Activated CD8-positive, alpha-beta memory T cell treated with anti-CD3 and anti-CD28 coated beads, Interleukin-2, amount 50 U/mL, for 24 hours (primary cell): ENCODE measurements around the gene MAPK7.

ENCODE experiments used
- DNase-seq: peaks from one replicate; pipeline ENCODE4 v3.0.0-alpha.2; 2020; ENCODE audit errors: extremely low read depth

The MAPK7 gene

DNA sequence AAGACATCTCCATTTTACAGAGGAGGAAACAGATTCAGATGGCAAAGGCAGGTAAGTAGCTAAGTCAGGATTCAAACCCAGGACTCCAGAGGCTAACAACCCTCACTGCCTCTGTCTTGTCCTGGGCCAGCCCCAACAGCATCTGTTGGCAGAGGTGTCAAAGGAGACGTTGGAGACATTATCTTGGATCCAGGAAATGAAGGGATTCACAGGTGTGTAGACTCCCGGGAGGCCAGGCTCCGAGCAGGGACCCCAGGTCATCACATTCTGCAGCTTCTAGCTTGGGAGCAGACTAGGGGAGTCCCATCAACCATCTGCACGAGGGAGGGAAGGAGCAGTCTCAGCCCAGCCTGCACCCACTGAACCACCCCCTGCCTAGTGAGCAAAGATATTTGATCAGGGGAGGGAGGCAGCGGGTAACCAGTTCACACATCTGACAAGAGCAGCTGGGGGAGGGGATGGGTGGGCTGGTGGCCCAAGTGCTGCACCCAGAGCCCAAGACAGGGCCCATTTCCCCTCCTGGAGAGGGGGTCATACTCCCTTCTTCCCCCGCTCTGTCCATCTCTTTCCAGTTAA is 14.8 kb upstream of the MAPK7 start:
- DNase-seq: no peak

GRCh38 chr17:19364699-19365498 is 13.4 kb upstream of the MAPK7 start:
- DNase-seq: no peak

GRCh38 chr17:19365499-19365817 is 12.8 kb upstream of the MAPK7 start:
- no peak for DNase-seq

GRCh38 chr17:19365833-19366636 is 12.3 kb upstream of the MAPK7 start:
- no peak for DNase-seq

- DNase-seq: no peak
Observed at GRCh38 chr17:19366637-19366972, 11.7 kb upstream of the MAPK7 start.

DNA sequence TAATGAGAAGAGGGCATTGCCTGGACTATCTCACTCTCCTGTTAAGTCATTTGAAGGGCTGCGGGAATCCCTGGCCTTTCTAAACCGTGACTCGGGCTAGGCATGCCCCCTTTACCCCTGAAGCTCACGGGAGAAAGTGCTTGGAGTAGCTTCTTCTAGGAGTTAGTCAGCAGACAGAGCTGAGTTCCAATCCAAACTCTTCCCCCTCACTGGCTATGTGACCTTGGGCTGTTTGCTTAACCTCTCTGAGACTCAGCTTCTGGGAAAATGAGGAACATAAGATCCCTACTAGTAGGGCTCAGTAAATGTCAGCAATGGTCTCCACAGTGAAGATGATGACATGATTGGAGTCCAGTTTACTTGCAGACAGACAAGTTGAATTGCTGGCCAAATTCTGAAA is 10.1 kb upstream of the MAPK7 start:
- no peak for DNase-seq

DNA sequence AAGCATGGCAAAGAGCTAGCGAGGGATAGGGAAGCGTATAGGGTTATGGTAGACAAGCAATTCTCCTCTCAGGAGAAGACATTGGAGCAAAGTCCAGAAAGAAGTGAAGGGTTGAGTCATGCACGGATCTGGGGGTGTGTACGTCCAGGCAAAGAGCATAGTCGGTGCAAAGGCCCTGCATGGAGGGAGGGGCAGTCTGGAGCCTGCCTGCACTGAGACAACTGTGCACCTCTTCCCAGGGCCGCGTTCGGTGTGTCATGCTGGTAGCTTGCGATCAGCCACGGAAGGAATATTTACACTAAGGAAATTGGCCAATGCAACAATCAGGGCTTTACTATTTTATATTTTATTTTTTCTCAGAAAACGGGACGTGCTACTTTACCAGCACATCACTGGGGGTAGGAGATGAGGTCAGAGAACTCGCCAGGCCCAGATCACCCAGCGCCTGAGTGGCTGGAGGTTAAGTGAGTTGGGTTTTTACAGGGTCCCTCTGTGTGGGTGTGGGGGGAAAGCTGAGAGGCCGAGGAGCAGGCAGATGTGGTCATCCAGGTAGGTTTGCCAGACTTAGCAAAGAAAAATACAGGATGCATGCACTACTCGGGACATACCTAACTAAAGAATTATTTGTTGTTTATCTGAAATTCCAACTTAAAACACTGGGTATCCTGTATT is 9.1 kb upstream of the MAPK7 start:
- DNase-seq: no peak

DNA sequence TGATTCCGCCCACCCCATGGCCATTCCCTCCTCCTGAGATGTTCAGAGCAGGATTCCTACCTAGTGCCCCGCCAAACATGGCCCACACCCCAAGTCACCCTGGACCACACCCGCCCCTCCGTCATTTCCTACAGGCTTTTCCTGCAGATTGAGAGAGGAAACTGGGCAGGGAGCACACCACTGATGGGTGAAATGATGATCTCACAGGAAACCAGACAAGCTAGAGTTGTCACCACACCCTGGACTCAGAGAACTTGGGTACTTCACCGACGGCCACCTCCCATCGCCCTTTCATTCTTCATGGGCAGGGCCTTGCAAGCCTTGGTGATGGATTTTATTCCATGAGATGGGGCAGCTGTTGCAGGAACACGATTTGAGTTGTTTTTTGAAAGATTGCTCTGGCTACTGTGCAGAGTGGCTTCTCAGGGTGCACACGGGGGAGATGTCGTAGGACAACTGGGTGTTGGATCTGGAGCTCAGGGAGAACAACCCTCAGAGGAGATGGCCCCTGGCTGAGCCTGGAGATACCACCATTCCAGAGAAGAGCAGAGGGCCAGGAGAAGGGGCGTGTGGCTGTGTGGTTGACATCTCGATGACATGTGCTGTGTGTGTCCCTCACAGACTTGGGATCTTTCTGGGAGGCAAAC is 8.3 kb upstream of the MAPK7 start:
- no peak for DNase-seq

GRCh38 chr17:19370493-19370960 is 7.8 kb upstream of the MAPK7 start:
- no peak for DNase-seq

- DNase-seq: no peak
Observed at GRCh38 chr17:19371259-19372010, 6.9 kb upstream of the MAPK7 start.

GRCh38 chr17:19372011-19372370 is 6.3 kb upstream of the MAPK7 start:
- no peak for DNase-seq

DNA sequence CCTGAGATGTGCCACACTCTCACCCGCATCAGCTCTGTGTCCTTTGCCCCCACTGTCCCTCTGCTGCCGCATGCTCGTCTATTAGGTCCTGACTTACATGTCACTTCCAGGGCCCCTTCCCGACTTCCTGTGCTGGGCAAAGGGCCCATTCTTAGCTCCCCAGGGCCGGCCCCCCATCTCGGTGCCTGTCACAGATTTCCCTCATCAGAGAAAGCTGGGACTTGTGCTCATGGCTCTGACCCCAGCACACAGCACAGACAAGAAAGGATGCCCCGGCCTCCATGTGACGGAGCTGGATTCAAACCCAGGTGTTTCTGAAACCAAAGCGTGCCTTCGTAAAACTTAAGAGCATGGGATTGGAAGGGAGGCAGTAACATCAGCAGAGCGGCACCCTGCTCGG is 5.9 kb upstream of the MAPK7 start:
- no peak for DNase-seq

DNA sequence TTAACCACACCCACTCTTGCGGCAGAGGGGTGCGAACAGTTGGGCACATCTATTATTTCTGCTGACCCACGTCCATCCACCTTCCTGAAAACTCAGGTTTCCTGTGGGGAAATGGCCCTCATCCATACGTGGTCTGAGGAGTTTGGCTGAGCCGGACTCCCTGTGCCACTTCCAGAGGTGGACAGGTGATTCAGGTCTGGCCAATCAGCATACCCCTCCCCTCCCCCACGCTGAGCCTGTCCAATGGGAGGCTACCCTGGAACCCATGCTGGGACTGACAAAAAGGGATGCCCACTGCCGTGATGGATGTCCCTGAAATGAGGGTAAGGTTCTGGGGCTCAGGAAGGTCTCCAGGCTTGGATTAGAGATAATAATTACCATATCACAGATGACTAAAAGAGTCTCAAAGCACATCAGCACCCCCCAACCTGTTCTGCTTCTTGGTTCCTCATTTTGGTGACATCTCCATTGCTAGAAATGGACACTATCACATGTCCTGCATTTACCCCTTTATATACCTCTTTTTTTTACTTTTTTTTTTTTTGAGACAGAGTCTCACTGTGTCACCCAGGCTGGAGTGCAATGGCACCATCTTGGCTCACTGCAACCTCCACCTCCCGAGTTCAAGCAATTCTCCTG is 5.3 kb upstream of the MAPK7 start:
- DNase-seq: no peak

DNA sequence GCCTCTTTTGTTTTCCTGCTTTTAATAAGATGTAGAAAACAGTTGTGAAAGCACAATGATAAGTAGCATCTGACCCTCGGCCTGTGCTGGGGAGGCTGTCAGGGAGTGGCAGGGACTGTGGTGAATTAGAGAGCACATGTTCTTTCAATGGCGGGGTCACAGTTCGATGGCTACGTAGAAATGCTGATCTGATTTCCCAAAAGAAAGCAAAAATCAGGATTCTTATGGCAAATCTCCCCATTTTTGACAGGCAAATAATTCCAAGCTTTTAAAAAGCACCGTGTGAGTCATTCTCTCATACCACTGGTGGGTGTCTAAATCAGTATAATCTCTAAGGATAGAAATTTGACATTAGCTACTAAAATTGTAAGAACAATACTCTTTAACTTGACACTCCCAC is 4.2 kb upstream of the MAPK7 start:
- no peak for DNase-seq

- no peak for DNase-seq
Observed at GRCh38 chr17:19375732-19376131, 2.6 kb upstream of the MAPK7 start.

- DNase-seq: no peak
Observed at GRCh38 chr17:19376811-19377210, 1.5 kb upstream of the MAPK7 start.

DNA sequence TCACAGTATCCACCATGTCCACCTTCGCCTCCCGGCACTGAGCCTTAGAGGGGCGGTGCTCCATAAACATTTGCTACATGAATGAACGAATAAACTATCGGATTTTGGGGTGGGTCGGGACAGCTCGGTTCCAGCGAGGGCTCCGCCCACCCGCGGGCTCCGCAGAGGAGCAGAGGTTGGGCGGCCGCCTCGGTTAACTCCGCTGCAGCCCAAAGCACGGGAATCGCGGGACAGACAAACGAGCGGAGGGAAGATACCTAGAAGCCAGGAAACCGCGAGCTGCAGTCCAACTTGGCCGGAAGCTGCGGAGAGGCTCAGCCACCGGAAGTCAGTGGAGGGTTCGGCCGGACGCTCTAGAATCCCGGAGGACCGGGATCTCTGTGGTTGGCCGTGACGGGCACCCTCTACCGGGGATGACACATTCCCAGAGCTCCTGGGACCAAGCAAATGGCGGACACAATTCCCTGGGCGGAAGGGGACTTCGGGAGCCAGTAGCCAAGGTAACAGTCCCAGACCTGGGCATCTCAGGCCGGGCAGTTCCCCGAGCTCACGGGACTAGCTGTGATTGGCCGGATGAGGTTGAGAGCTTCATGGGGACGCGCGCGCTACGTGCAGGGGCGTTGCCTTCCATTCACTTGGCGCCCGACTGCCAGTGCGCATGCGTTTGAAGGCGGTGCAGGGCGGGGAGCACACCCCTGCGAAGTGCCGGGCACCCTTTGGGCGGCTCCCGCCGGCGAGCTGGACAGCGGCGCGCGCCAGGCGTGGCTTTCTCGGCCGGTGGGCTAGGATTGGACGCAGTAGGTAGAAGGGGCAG is 489 bp upstream of the MAPK7 start:
- DNase-seq: peak; percentile 88

- no peak for DNase-seq
Observed at GRCh38 chr17:19379361-19380065, 1.2 kb downstream of the MAPK7 start.
